Measurements from ENCODE around the gene HHAT. TPM values are rescaled to one million over a fixed set of nuclear protein-coding genes. Genes with fewer than 3 reads are reported as not detected.

The HHAT gene
- total RNA-seq, 2 experiments from 2014 or later, result 3.6 to 3.9 TPM

DNA sequence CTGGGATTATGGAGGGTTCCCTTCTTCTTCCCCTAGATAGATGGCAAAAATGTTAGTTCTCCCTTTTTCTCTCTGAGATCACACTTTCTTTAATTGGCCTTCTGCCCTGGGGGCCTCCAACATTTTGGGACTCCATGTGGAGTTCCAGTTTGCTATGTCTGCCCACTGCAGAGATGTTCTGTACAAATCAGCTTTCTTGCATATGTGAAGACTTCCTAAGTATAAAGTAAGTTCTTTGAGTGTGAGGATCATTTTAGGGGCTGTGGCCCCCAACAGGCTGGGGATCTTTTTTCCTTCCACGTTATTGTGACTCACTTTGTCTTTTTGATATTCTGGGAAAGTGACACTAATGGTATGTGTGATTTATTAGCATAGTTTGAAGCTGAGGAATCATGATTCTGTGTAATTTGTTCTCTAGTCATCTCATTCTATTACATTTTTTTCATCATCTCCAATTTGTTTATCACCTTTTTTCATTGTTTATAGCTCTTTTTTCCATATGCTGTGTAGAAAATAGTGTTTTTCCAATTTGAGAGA, 48.2 kb downstream of the HHAT start:
- H3K36me3 Mint-ChIP-seq (ENCODE audit: low read depth), result no peaks in the 10 kb centered on the region
- H3K27me3 Mint-ChIP-seq (ENCODE audit: low read depth), result no peaks in the 10 kb centered on the region
- no peaks in the 10 kb centered on the region for H3K9me3 Mint-ChIP-seq
- intact Hi-C loops (cut with micrococcal nuclease), result no loop called here
- peaks cover 36% of the 10 kb centered on the region for H3K4me1 Mint-ChIP-seq (ENCODE audit: low read depth)
- H3K27ac Mint-ChIP-seq, result peak overlapping the region; percentile 6
- no peak for DNase-seq
- CTCF ChIA-PET, result interaction anchor here (0.6 to 3.9 kb wide), 5 partner anchors 8 to 45 kb away, joined by 4 to 48 read pairs (median 26); no protein-coding TSS in a partner anchor
- no peak overlapping the region for H3K4me3 Mint-ChIP-seq

DNA sequence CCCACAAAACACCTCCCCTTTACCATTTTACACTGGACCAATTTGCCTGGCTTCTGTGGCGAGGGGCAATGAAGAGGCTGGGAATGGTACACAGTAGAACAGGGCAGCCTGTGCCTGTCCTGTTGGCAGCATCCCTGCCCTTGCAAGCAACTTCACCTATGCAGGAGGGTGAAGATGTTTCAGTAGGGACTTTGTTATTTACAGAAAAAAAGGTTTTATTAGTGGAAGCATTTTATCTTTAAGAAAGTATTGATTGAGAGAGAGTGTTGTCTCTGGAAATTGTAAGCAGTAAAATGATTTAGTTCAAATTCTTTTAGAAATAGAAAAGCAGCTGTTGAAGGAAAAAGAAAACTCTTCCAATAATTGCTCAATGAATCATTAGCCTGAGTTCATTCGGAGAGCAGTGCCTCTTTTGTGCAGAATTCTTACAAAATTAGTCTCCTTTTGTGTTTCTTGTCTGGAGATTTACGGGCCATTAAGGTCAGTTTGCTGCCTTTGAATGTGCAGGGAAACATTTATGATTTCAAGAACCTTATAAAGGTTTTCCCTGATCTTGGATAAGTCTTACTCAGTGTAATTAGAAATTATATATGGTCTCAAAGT, 49.1 kb downstream of the HHAT start:
- H3K9me3 Mint-ChIP-seq, result no peaks in the 10 kb centered on the region
- CTCF ChIA-PET, result interaction anchor here (0.6 to 1.6 kb wide), 4 partner anchors 12 to 46 kb away, joined by 3 to 4 read pairs (median 4); no protein-coding TSS in a partner anchor
- no peak overlapping the region for H3K27ac Mint-ChIP-seq
- intact Hi-C loops (cut with micrococcal nuclease), result no loop called here
- H3K4me3 Mint-ChIP-seq, result no peak overlapping the region
- no peak for DNase-seq
- no peaks in the 10 kb centered on the region for H3K36me3 Mint-ChIP-seq (ENCODE audit: low read depth)
- no peaks in the 10 kb centered on the region for H3K27me3 Mint-ChIP-seq (ENCODE audit: low read depth)
- H3K4me1 Mint-ChIP-seq (ENCODE audit: low read depth), result peaks cover 36% of the 10 kb centered on the region

DNA sequence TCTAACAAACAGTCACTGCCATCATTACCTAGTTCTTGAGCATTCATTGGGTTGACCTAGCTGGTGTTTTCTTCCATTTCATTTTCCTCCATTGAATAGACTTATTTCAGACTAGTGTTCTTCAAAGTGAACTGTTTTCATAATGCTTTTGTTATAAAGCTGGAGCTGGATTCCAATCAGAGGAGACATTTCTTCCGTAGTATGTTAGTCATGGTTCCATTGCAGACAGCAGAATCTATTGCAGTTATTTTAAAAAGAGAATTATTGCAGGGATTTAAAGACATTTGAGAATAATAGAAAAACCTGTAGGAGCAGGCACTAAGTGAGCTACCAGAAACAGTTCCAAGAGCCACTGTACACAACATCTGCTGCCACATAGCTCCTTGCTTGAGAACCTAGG, 50.0 kb downstream of the HHAT start:
- Mint-ChIP-seq H3K9me3 (no peaks in the 10 kb centered on the region), H3K27me3 (ENCODE audit: low read depth) (no peaks in the 10 kb centered on the region), H3K27ac (no peak overlapping the region), H3K36me3 (ENCODE audit: low read depth) (no peaks in the 10 kb centered on the region), H3K4me1 (ENCODE audit: low read depth) (peaks cover 27% of the 10 kb centered on the region), H3K4me3 (no peak overlapping the region)
- CTCF ChIA-PET, result interaction anchor here (1.0 to 1.2 kb wide), 4 partner anchors 14 to 28 kb away, joined by 3 to 4 read pairs (median 3); no protein-coding TSS in a partner anchor
- no peak for DNase-seq
- intact Hi-C loops (cut with micrococcal nuclease), result no loop called here

DNA sequence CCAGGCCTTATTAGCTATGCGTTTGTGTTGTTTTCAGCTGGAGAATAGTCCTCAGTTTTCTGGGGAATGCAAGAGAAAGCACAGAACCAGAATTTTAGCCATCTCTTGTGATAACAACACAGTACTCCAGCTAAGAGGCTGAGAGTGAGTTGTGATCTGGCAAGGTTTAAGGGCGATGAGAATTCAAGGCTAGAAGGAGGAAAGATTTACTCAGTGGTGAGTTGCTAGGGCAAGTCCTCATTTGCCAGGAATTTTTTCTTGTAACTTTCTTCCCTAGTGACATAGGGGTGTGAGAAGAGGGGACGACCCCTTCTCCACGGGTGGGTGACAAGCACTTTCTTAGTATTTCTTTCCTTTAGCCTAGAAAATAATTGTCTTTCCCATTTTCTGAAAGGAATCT, 53.2 kb downstream of the HHAT start:
- CTCF ChIA-PET, result no interaction called here
- Mint-ChIP-seq H3K4me1 (ENCODE audit: low read depth) (peaks cover 6% of the 10 kb centered on the region), H3K27me3 (ENCODE audit: low read depth) (no peaks in the 10 kb centered on the region), H3K36me3 (ENCODE audit: low read depth) (no peaks in the 10 kb centered on the region), H3K9me3 (no peaks in the 10 kb centered on the region), H3K4me3 (no peak overlapping the region), H3K27ac (no peak overlapping the region)
- DNase-seq, result no peak
- intact Hi-C loops (cut with micrococcal nuclease), result no loop called here

DNA sequence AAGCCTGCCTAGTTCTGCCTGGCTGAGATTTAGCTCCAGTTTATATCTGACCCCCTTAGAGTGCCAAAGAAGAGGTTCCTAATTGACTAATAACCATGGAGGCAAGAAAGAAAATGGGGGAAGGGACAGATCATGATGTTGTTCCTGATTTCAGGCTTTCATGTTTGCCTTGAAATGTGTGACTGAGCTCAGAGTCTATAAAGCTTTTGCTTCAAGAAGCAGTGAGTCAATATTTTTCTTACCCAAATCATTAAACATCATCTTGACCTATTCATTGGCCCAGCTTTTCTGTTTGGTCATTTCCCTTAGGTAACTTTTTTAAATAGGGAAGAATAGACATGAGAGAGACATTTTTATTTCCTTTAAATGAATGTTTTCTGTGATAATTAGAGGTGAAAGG, 55.9 kb downstream of the HHAT start:
- Mint-ChIP-seq H3K9me3 (no peaks in the 10 kb centered on the region), H3K27ac (no peak overlapping the region), H3K27me3 (ENCODE audit: low read depth) (no peaks in the 10 kb centered on the region), H3K4me3 (no peak overlapping the region), H3K36me3 (ENCODE audit: low read depth) (no peaks in the 10 kb centered on the region), H3K4me1 (ENCODE audit: low read depth) (no peaks in the 10 kb centered on the region)
- no peak for DNase-seq
- intact Hi-C loops (cut with micrococcal nuclease), result no loop called here
- CTCF ChIA-PET, result interaction anchor here (1.9 to 4.9 kb wide), 2 partner anchors 10 to 15 kb away, joined by 8 to 26 read pairs; no protein-coding TSS in a partner anchor

DNA sequence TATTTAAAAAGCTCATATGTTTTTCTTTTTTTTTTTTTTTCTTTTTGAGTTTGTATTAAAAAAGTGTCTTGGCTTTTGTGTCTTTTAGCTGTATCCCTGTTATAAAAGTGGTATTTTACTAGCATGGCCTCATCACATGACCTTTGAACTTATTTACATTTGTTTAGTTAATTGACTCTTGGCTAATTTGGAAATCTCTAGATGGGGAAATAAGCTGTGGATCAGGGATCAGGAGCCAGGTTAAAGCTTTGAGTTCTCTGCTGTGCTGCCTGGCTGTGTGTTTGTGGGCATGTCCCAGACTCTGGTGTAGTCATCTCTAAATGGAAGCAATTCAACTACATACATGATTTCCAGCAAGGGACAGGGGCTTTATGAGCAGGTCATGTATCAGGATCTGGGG, 56.5 kb downstream of the HHAT start:
- no peaks in the 10 kb centered on the region for H3K4me1 Mint-ChIP-seq (ENCODE audit: low read depth)
- no peaks in the 10 kb centered on the region for H3K9me3 Mint-ChIP-seq
- DNase-seq, result no peak
- no peak overlapping the region for H3K27ac Mint-ChIP-seq
- CTCF ChIA-PET, result interaction anchor here (4.9 kb wide), 1 partner anchor 10 kb away, joined by 26 read pairs; no protein-coding TSS in a partner anchor
- no peaks in the 10 kb centered on the region for H3K27me3 Mint-ChIP-seq (ENCODE audit: low read depth)
- H3K4me3 Mint-ChIP-seq, result no peak overlapping the region
- intact Hi-C loops (cut with micrococcal nuclease), result no loop called here
- H3K36me3 Mint-ChIP-seq (ENCODE audit: low read depth), result no peaks in the 10 kb centered on the region

DNA sequence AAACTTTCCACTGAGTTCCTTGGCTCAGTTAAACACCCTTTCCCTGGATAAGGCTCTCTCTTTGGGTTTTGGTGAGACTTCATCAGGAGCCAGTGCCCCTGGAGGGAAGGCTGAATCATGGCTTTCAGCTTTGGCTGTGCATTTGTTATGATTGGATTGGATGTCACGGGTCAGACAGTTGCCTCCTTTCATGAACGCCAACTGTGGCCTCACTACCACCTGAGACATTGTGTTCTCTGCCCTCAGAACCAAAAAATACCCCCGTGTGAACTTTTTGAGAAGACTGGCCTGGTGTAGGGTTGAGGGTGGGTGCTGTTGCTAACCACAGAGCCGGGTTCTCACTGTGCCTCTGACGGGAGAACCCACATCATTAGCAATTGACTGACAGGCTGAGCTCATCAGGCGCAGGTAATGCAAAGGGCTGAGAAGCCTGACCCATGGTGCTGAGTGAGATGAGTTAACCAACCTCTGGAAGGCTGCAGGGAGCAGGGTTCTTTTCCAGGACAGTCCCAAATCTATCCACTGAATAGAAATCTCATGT, 65.6 kb downstream of the HHAT start:
- DNase-seq, result peak; percentile 23
- Mint-ChIP-seq H3K27ac (no peak overlapping the region), H3K4me1 (ENCODE audit: low read depth) (peaks cover 37% of the 10 kb centered on the region), H3K36me3 (ENCODE audit: low read depth) (peaks cover 1% of the 10 kb centered on the region), H3K4me3 (no peak overlapping the region), H3K27me3 (ENCODE audit: low read depth) (peaks cover 15% of the 10 kb centered on the region), H3K9me3 (no peaks in the 10 kb centered on the region)
- CTCF ChIA-PET, result interaction anchor here (0.8 kb wide), 1 partner anchor 19 kb away, joined by 3 read pairs; no protein-coding TSS in a partner anchor
- intact Hi-C loops (cut with micrococcal nuclease), result no loop called here

DNA sequence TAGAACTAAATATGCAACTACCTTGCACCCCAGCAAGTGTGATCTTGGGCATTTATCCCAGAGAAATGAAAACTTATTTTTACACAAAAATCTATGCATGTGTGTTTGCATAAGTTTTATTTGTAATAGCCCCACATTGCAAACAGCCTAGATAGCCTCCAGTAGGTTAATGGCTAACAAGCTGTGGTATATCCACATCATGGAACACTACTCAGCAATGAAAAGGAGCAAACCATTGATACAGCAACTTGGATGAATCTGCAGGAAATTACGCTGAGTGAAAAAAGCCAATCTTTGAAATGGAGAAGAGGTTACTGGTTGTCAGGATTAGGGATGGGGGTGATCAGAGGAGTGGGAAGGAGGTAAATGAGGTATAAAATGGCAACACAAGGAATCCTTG, 67.8 kb downstream of the HHAT start:
- H3K4me1 Mint-ChIP-seq (ENCODE audit: low read depth), result peaks cover 52% of the 10 kb centered on the region

DNA sequence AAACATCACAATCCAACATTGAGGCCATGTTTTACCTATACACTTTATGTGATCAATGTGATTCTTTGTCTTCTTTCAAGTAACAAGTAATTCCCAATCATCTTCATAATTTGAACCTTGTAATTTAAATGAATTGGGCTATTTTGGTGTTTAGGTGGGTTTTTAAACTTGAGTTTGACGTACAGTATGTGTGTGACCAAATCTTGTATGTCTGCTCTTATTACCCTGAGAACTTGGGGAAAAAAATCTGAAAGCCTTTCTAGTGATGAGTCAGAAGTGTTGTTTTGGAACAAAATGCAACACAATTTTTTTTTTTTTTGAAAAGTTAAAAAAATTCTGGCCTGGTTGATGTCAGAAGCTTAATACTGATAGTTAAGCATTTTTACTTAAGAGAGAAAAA, 68.5 kb downstream of the HHAT start:
- no peak overlapping the region for H3K27ac Mint-ChIP-seq
- H3K27me3 Mint-ChIP-seq (ENCODE audit: low read depth), result peaks cover 15% of the 10 kb centered on the region
- intact Hi-C loops (cut with micrococcal nuclease), result loop anchor here (5.0 kb wide), 1 partner anchor 1175 kb away; no protein-coding TSS in a partner anchor
- DNase-seq, result no peak
- peaks cover 52% of the 10 kb centered on the region for H3K4me1 Mint-ChIP-seq (ENCODE audit: low read depth)
- H3K36me3 Mint-ChIP-seq (ENCODE audit: low read depth), result peaks cover 1% of the 10 kb centered on the region
- no peaks in the 10 kb centered on the region for H3K9me3 Mint-ChIP-seq
- CTCF ChIA-PET, result interaction anchor here (0.6 to 5.6 kb wide), 2 partner anchors 22 to 34 kb away, joined by 3 to 48 read pairs; no protein-coding TSS in a partner anchor
- no peak overlapping the region for H3K4me3 Mint-ChIP-seq

More for the DNA sequence above, 67.8 kb downstream of the HHAT start:
- Mint-ChIP-seq H3K27me3 (ENCODE audit: low read depth) (peaks cover 15% of the 10 kb centered on the region), H3K36me3 (ENCODE audit: low read depth) (peaks cover 1% of the 10 kb centered on the region), H3K4me3 (no peak overlapping the region), H3K9me3 (no peaks in the 10 kb centered on the region), H3K27ac (peak overlapping the region; percentile 3)
- CTCF ChIA-PET, result interaction anchor here (5.6 kb wide), 1 partner anchor 22 kb away, joined by 48 read pairs; no protein-coding TSS in a partner anchor
- intact Hi-C loops (cut with micrococcal nuclease), result loop anchor here (5.0 kb wide), 1 partner anchor 1176 kb away; no protein-coding TSS in a partner anchor
- DNase-seq, result no peak

DNA sequence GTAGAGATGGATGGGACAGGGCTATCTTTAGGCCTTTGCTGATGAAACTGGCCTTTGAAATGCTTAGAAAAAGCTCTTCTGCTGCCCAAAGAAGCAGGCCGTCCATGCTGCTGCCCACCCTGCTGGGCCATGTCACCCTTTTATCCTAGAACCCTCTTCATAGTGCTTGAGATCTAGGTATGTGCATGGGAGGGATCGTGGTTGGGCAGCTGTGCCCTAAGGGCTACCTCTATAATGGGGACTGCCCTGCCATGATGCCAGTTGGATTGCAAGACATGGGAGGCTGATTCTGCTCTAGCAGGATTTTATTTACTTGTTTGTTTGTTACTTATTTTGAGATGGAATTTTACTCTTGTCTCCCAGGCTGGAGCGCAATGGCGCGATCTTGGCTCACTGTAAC, 69.0 kb downstream of the HHAT start:
- Mint-ChIP-seq H3K27me3 (ENCODE audit: low read depth) (peaks cover 14% of the 10 kb centered on the region), H3K4me3 (no peak overlapping the region), H3K4me1 (ENCODE audit: low read depth) (peaks cover 52% of the 10 kb centered on the region), H3K36me3 (ENCODE audit: low read depth) (peaks cover 1% of the 10 kb centered on the region), H3K9me3 (no peaks in the 10 kb centered on the region), H3K27ac (peak overlapping the region; percentile 9)
- intact Hi-C loops (cut with micrococcal nuclease), result loop anchor here (2.0 to 5.0 kb wide), 3 partner anchors 571 to 1175 kb away; partner anchors contain the start of gene UTP25
- DNase-seq, result no peak
- CTCF ChIA-PET, result interaction anchor here (0.6 to 5.6 kb wide), 3 partner anchors 9 to 33 kb away, joined by 3 to 48 read pairs (median 4); no protein-coding TSS in a partner anchor

DNA sequence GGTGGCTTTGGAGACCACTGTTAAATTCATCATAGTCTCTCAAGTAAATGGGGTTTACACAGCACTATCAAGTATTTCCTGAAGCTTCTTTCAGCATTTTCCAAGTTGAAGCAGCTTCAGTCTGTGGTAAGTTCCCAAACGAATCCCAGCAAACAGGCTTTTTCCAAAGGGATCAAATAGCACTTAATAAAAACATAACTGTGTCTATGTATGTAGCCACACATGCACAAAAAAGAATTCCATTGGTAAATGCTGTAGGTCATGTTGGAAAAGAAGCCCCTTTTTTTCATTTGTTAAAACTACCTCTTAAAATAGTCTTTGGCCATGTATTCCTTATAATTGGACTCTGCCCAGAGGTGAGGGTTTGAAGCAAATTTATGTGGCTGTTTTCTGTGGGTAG, 69.8 kb downstream of the HHAT start:
- no peaks in the 10 kb centered on the region for H3K9me3 Mint-ChIP-seq
- peaks cover 52% of the 10 kb centered on the region for H3K4me1 Mint-ChIP-seq (ENCODE audit: low read depth)
- H3K27me3 Mint-ChIP-seq (ENCODE audit: low read depth), result peaks cover 10% of the 10 kb centered on the region
- intact Hi-C loops (cut with micrococcal nuclease), result loop anchor here (2.0 to 5.0 kb wide), 3 partner anchors 572 to 1174 kb away; partner anchors contain the start of gene UTP25
- H3K4me3 Mint-ChIP-seq, result no peak overlapping the region
- CTCF ChIA-PET, result interaction anchor here (1.0 to 5.6 kb wide), 2 partner anchors 9 to 24 kb away, joined by 4 to 48 read pairs; no protein-coding TSS in a partner anchor
- no peaks in the 10 kb centered on the region for H3K36me3 Mint-ChIP-seq (ENCODE audit: low read depth)
- DNase-seq, result no peak
- H3K27ac Mint-ChIP-seq, result peak overlapping the region; percentile 55
